CD14-positive monocyte (primary cell): ENCODE results near the gene RHOG. TPM values are rescaled to one million over a fixed set of nuclear protein-coding genes. Genes with fewer than 3 reads are reported as not detected.

Experiments
- DNase-seq, 3 donors: peaks; one replicate each; pipeline ENCODE4 v3.0.0-alpha.2; 2011 to 2022
- H2AFZ ChIP-seq: 2 replicates; pipeline ENCODE4 v1.6.0; 2012; ENCODE audit warnings: mild to moderate bottlenecking, low read depth, low read length, inconsistent platforms; ENCODE audit not compliant: insufficient read depth, poor library complexity, severe bottlenecking
- H3K27ac ChIP-seq, 2 donors: 1 replicate in 1 of 2; 2 replicates in 1 of 2; pipeline ENCODE4 v1.5.1; 2012 to 2013; ENCODE audit warnings: low read length in 2 of 2, control low read depth in 1 of 2, inconsistent platforms in 1 of 2, low read depth in 1 of 2, mild to moderate bottlenecking in 1 of 2
- H3K27me3 ChIP-seq, 2 donors: one replicate each; pipeline versions ENCODE4 v1.6.0 to v1.6.1; 2011 to 2013; ENCODE audit warnings: low read length in 2 of 2; ENCODE audit not compliant: control insufficient read depth in 2 of 2, insufficient read depth in 2 of 2
- H3K36me3 ChIP-seq, 2 donors: replicated peaks in 1 of 2; 1 replicate in 1 of 2; 2 replicates in 1 of 2; pipeline versions ENCODE4 v1.5.1 to v1.6.1; 2012 to 2013; ENCODE audit warnings: low read length in 2 of 2, control low read depth in 1 of 2, inconsistent platforms in 1 of 2, mild to moderate bottlenecking in 1 of 2; ENCODE audit not compliant: insufficient read depth in 2 of 2, control insufficient read depth in 1 of 2
- H3K4me1 ChIP-seq, 2 donors: 1 replicate in 1 of 2; 2 replicates in 1 of 2; pipeline versions ENCODE4 v1.5.1 to v1.6.1; 2012 to 2013; ENCODE audit warnings: low read length in 2 of 2, control low read depth in 1 of 2, inconsistent platforms in 1 of 2, mild to moderate bottlenecking in 1 of 2, moderate library complexity in 1 of 2; ENCODE audit not compliant: insufficient read depth in 2 of 2, control insufficient read depth in 1 of 2
- H3K4me2 ChIP-seq: replicated peaks from 2 replicates; pipeline ENCODE3; 2012; ENCODE audit warnings: low read length, moderate library complexity, mild to moderate bottlenecking; ENCODE audit not compliant: poor library complexity, severe bottlenecking; ENCODE audit errors: extremely low read depth
- H3K4me3 ChIP-seq, 3 experiments: fragments of 200-600 bp in 1 of 3; sonication (generic) in 1 of 3; replicated peaks in 1 of 3; 1 replicate in 2 of 3; 2 replicates in 1 of 3; pipeline ENCODE4 v1.5.1; 2011 to 2013; ENCODE audit warnings: low read length in 3 of 3, mild to moderate bottlenecking in 3 of 3, control low read depth in 2 of 3, low read depth in 2 of 3, inconsistent platforms in 1 of 3, moderate library complexity in 1 of 3
- H3K79me2 ChIP-seq: 2 replicates; pipeline ENCODE4 v1.6.0; 2012; ENCODE audit warnings: mild to moderate bottlenecking, control low read depth, inconsistent platforms, low read length, moderate library complexity; ENCODE audit not compliant: insufficient read depth
- H3K9ac ChIP-seq: 2 replicates; pipeline ENCODE4 v1.6.0; 2017; ENCODE audit warnings: low read length, mild to moderate bottlenecking; ENCODE audit not compliant: insufficient read depth, poor library complexity, severe bottlenecking
- H3K9me3 ChIP-seq, 2 donors: replicated peaks in 1 of 2; 1 replicate in 1 of 2; 2 replicates in 1 of 2; pipeline versions ENCODE4 v1.5.1 to v1.6.1; 2012 to 2013; ENCODE audit warnings: low read length in 2 of 2, control low read depth in 1 of 2; ENCODE audit not compliant: control insufficient read depth in 1 of 2, insufficient read depth in 1 of 2
- H4K20me1 ChIP-seq: 2 replicates; pipeline ENCODE4 v1.6.0; 2012; ENCODE audit warnings: mild to moderate bottlenecking, low read length, control low read depth, moderate library complexity; ENCODE audit not compliant: insufficient read depth
- H3K27ac Mint-ChIP-seq, 7 donors: one replicate each; pipeline ENCODE4 v1.8.0; 2020; ENCODE audit warnings: mild to moderate bottlenecking in 7 of 7, mixed read lengths in 7 of 7, moderate library complexity in 6 of 7, inconsistent platforms in 2 of 7
- H3K27me3 Mint-ChIP-seq, 3 donors: one replicate each; pipeline ENCODE4 v1.8.0; 2021 to 2022; ENCODE audit warnings: low read depth in 3 of 3, mild to moderate bottlenecking in 3 of 3, mixed read lengths in 3 of 3, moderate library complexity in 3 of 3, inconsistent platforms in 1 of 3
- H3K36me3 Mint-ChIP-seq, 2 donors: one replicate each; pipeline ENCODE4 v1.8.0; 2020; ENCODE audit warnings: mixed read lengths in 2 of 2, inconsistent platforms in 1 of 2, mild to moderate bottlenecking in 1 of 2
- H3K4me1 Mint-ChIP-seq: one replicate; pipeline ENCODE4 v1.8.0; 2020; ENCODE audit warnings: mild to moderate bottlenecking, mixed read lengths
- H3K4me3 Mint-ChIP-seq, 2 donors: one replicate each; pipeline ENCODE4 v1.8.0; 2020; ENCODE audit warnings: mild to moderate bottlenecking in 2 of 2, mixed read lengths in 2 of 2, moderate library complexity in 1 of 2
- H3K9me3 Mint-ChIP-seq, 7 donors: one replicate each; pipeline ENCODE4 v1.8.0; 2020 to 2022; ENCODE audit warnings: mixed read lengths in 7 of 7, mild to moderate bottlenecking in 6 of 7, moderate library complexity in 6 of 7, inconsistent platforms in 2 of 7
- CTCF ChIP-seq: fragments of 200-600 bp; IDR thresholded peaks from one replicate; pipeline ENCODE4 v1.8.0; 2022; ENCODE audit warnings: antibody characterized with exemption, mild to moderate bottlenecking
- WGBS: methylation state at CpG from one replicate; pipeline ENCODE4 v1.1.5; 2013; ENCODE audit warnings: missing lambda C conversion rate; ENCODE audit not compliant: insufficient coverage; 5-methylcytosine and 5-hydroxymethylcytosine counted together
- intact Hi-C, 2 donors: fragments of 100-400 bp; cut with micrococcal nuclease; formaldehyde crosslinking; loops; one replicate each; pipeline versions ENCODE4 v1.15.0 to v1.15.1; 2023
- polyA plus RNA-seq, 3 donors: library from polyadenylated mRNA; depleted of rRNA in 1 of 3; unstranded in 2 of 3; stranded (reverse) in 1 of 3; fragments of 300-500 nt in 2 of 3; fragments of >200 nt in 1 of 3; fragmentation: Illumina TruSeq in 2 of 3; gene quantifications; 1 replicate in 2 of 3; 2 replicates in 1 of 3; pipeline ENCODE4 v1.2.3, GENCODE V29; 2012 to 2021

RHOG gene
- polyA plus RNA-seq, 3 donors: 315 to 505 (median 458) TPM

- Histone ChIP-seq H3K36me3 (peaks cover 16 to 30% of the 10 kb centered on the region in 2 donors), H3K9me3 (no peaks in the 10 kb centered on the region), H3K9ac (peak overlapping the region; percentile 98), H4K20me1 (peaks cover 38% of the 10 kb centered on the region), H3K79me2 (peaks cover 55% of the 10 kb centered on the region), H3K4me1 (peaks cover 19 to 27% of the 10 kb centered on the region in 2 donors), H3K4me3 (peak overlapping the region; percentile 91 to 93 (median 91)), H3K4me2 (peak overlapping the region; percentile 84), H2AFZ (peak overlapping the region; percentile 37), H3K27ac (peak overlapping the region; percentile 87 to 99), H3K27me3 (no peaks in the 10 kb centered on the region)
- no peak for TF ChIP-seq CTCF
- Mint-ChIP-seq H3K27me3 (peaks cover 0 to 1% (median 0%) of the 10 kb centered on the region in 3 donors), H3K4me3 (peak overlapping the region; percentile 89 to 95), H3K9me3 (no peaks in the 10 kb centered on the region), H3K27ac (peak overlapping the region; percentile 95 to 99 (median 99)), H3K4me1 (peaks cover 25% of the 10 kb centered on the region), H3K36me3 (peaks cover 14 to 26% of the 10 kb centered on the region in 2 donors)
- peak in 2 of 3 donors; percentile 25 to 57 for DNase-seq
- intact Hi-C loops: loop anchor here (1.0 to 5.0 kb wide), 2 partner anchors 40 to 42 kb away; no protein-coding TSS in a partner anchor
- WGBS: under 1% methylated on average over 26 of the region's 26 CpGs
Measured at GRCh38 chr11:3796801-3797328, 43.9 kb downstream of the RHOG start.

GRCh38 chr11:3796346-3796745 is 44.4 kb downstream of the RHOG start:
- Mint-ChIP-seq H3K27ac (peak overlapping the region; percentile 95 to 99 (median 99)), H3K9me3 (no peaks in the 10 kb centered on the region), H3K4me1 (peaks cover 25% of the 10 kb centered on the region), H3K27me3 (peaks cover 0 to 1% (median 0%) of the 10 kb centered on the region in 3 donors), H3K4me3 (peak overlapping the region; percentile 89 to 95), H3K36me3 (peaks cover 14 to 31% of the 10 kb centered on the region in 2 donors)
- no peak for DNase-seq
- 20% methylated on average over 1 of the region's 14 CpGs for whole genome bisulfite sequencing
- H3K27me3 ChIP-seq: no peaks in the 10 kb centered on the region
- peak overlapping the region; percentile 87 to 99 for H3K27ac ChIP-seq
- intact Hi-C loops: loop anchor here in 1 of 2 donors (5.0 kb wide), 1 partner anchor 41 kb away; no protein-coding TSS in a partner anchor
- peak overlapping the region; percentile 84 for H3K4me2 ChIP-seq
- peaks cover 43% of the 10 kb centered on the region for H4K20me1 ChIP-seq
- peak overlapping the region; percentile 98 for H3K9ac ChIP-seq
- H3K4me3 ChIP-seq: peak overlapping the region; percentile 91 to 93 (median 91)
- H3K36me3 ChIP-seq: peaks cover 19 to 34% of the 10 kb centered on the region in 2 donors
- no peaks in the 10 kb centered on the region for H3K9me3 ChIP-seq
- TF ChIP-seq CTCF: no peak
- H3K4me1 ChIP-seq: peaks cover 19 to 27% of the 10 kb centered on the region in 2 donors
- H3K79me2 ChIP-seq: peaks cover 60% of the 10 kb centered on the region
- no peak overlapping the region for H2AFZ ChIP-seq
